ENCODE data around the gene SSTR1.

- TF ChIP-seq ELF1 (CRISPR knock-in tag; IDR thresholded peaks at IDR 0.05) (no peak), ZNF274 (CRISPR knock-in tag; IDR thresholded peaks at IDR 0.05) (no peak)
Observed at GRCh38 chr14:38204719-38205115, 3.0 kb upstream of the SSTR1 start.

All from HepG2 (cell line).